GM12875 (cell line): ENCODE measurements around the gene AFG3L2.

Experiments
- H3K4me3 ChIP-seq: one replicate; pipeline ENCODE4 v1.5.1; 2011; ENCODE audit warnings: low read depth, low read length, control low read depth
- CTCF ChIP-seq: IDR thresholded peaks from 2 replicates; pipeline ENCODE4 v1.5.1; 2011; ENCODE audit warnings: low read depth, mild to moderate bottlenecking, control low read depth, inconsistent platforms, low read length, moderate library complexity, borderline replicate concordance; ENCODE audit not compliant: insufficient read depth

The AFG3L2 gene

GRCh38 chr18:12291161-12291560, 85.9 kb downstream of the AFG3L2 start:
- no peak for TF ChIP-seq CTCF
- no peak overlapping the region for H3K4me3 ChIP-seq

- no peak overlapping the region for H3K4me3 ChIP-seq
- TF ChIP-seq CTCF = no peak
Measured at GRCh38 chr18:12290086-12290485, 86.9 kb downstream of the AFG3L2 start.

- no peak overlapping the region for H3K4me3 ChIP-seq
- no peak for TF ChIP-seq CTCF
Measured at GRCh38 chr18:12288403-12288755, 88.6 kb downstream of the AFG3L2 start.

- H3K4me3 ChIP-seq = no peak overlapping the region
- TF ChIP-seq CTCF = no peak
Measured at GRCh38 chr18:12287684-12288402, 89.2 kb downstream of the AFG3L2 start.

GRCh38 chr18:12287131-12287681, 89.8 kb downstream of the AFG3L2 start:
- no peak overlapping the region for H3K4me3 ChIP-seq
- TF ChIP-seq CTCF = no peak

GRCh38 chr18:12283666-12284065, 93.4 kb downstream of the AFG3L2 start:
- TF ChIP-seq CTCF = no peak
- H3K4me3 ChIP-seq = no peak overlapping the region

GRCh38 chr18:12283256-12283655, 93.8 kb downstream of the AFG3L2 start:
- no peak overlapping the region for H3K4me3 ChIP-seq
- TF ChIP-seq CTCF = no peak
